T-helper 2 cell (primary cell): Measurements from ENCODE around the gene ARAP2.

ENCODE experiments used
- DNase-seq, 5 experiments: peaks; one replicate each; pipeline versions ENCODE4 v3.0.0 to v3.0.0-alpha.2; 2012 to 2022

The ARAP2 gene

GRCh38 chr4:36180206-36180605 lies 64.1 kb downstream of the ARAP2 start:
- DNase-seq: no peak

GRCh38 chr4:36178484-36178883 lies 65.8 kb downstream of the ARAP2 start:
- no peak for DNase-seq

- DNase-seq: no peak
Observed at GRCh38 chr4:36177946-36178345, 66.4 kb downstream of the ARAP2 start.

- no peak for DNase-seq
Observed at GRCh38 chr4:36174570-36174969, 69.7 kb downstream of the ARAP2 start.

GRCh38 chr4:36173905-36174304 lies 70.4 kb downstream of the ARAP2 start:
- no peak for DNase-seq

GRCh38 chr4:36172656-36173055 lies 71.7 kb downstream of the ARAP2 start:
- no peak for DNase-seq

- peak in 1 of 5 experiments; percentile 44 for DNase-seq
Observed at GRCh38 chr4:36168127-36168878, 76.0 kb downstream of the ARAP2 start.

- DNase-seq: no peak
Observed at GRCh38 chr4:36165631-36166005, 78.7 kb downstream of the ARAP2 start.

GRCh38 chr4:36164900-36165630 lies 79.2 kb downstream of the ARAP2 start:
- DNase-seq: no peak

GRCh38 chr4:36163198-36163597 lies 81.1 kb downstream of the ARAP2 start:
- peak in 1 of 5 experiments; percentile 58 for DNase-seq

- peak in 1 of 5 experiments; percentile 0 for DNase-seq
Observed at GRCh38 chr4:36159208-36159607, 85.1 kb downstream of the ARAP2 start.

GRCh38 chr4:36152735-36153134 lies 91.6 kb downstream of the ARAP2 start:
- DNase-seq: no peak

- DNase-seq: no peak
Observed at GRCh38 chr4:36142504-36142903, 101.8 kb downstream of the ARAP2 start.

GRCh38 chr4:36141186-36141585 lies 103.1 kb downstream of the ARAP2 start:
- DNase-seq: no peak

GRCh38 chr4:36140421-36140820 lies 103.9 kb downstream of the ARAP2 start:
- DNase-seq: no peak

GRCh38 chr4:36138220-36138619 lies 106.1 kb downstream of the ARAP2 start:
- DNase-seq: no peak

GRCh38 chr4:36137336-36137735 lies 107.0 kb downstream of the ARAP2 start:
- no peak for DNase-seq

- DNase-seq: no peak
Observed at GRCh38 chr4:36133658-36134057, 110.7 kb downstream of the ARAP2 start.

- DNase-seq: no peak
Observed at GRCh38 chr4:36133086-36133485, 111.2 kb downstream of the ARAP2 start.

GRCh38 chr4:36130641-36131040 lies 113.7 kb downstream of the ARAP2 start:
- DNase-seq: no peak

- no peak for DNase-seq
Observed at GRCh38 chr4:36128689-36129088, 115.6 kb downstream of the ARAP2 start.

GRCh38 chr4:36123906-36124305 lies 120.4 kb downstream of the ARAP2 start:
- no peak for DNase-seq

GRCh38 chr4:36115312-36115711 lies 129.0 kb downstream of the ARAP2 start:
- no peak for DNase-seq

- DNase-seq: no peak
Observed at GRCh38 chr4:36111172-36111571, 133.1 kb downstream of the ARAP2 start.
